WTC11 (cell line): ENCODE results near the gene SCP2D1.

Experiments
- JUN ChIP-seq: sonication (generic); formaldehyde crosslinking; IDR thresholded peaks from 2 replicates; pipeline ENCODE4 v1.8.0; 2023; ENCODE audit warnings: mild to moderate bottlenecking, missing genetic modification reagents
- MAX ChIP-seq: sonication (generic); formaldehyde crosslinking; IDR thresholded peaks from 2 replicates; pipeline ENCODE4 v1.8.0; 2022; ENCODE audit warnings: mild to moderate bottlenecking, missing genetic modification reagents
- USF2 ChIP-seq: sonication (generic); formaldehyde crosslinking; IDR thresholded peaks from 2 replicates; pipeline ENCODE4 v1.8.1; 2023; ENCODE audit warnings: mild to moderate bottlenecking, missing genetic modification reagents, moderate library complexity
- ZNF396 ChIP-seq: fragments of 250-450 bp; sonication (Bioruptor Pico); IDR thresholded peaks from 2 replicates; pipeline ENCODE4 v1.8.0; 2021; ENCODE audit warnings: mild to moderate bottlenecking, moderate library complexity, borderline replicate concordance
- TF ChIP-seq, protein P1 (sequence below): fragments of 200-600 bp; IDR thresholded peaks from 2 replicates; pipeline ENCODE4 v1.8.0; 2022; ENCODE audit warnings: antibody characterized with exemption
- TF ChIP-seq, protein P2 (sequence below): sonication (generic); formaldehyde crosslinking; IDR thresholded peaks from 2 replicates; pipeline ENCODE4 v1.8.0; 2022; ENCODE audit warnings: mild to moderate bottlenecking, missing genetic modification reagents

DNA sequence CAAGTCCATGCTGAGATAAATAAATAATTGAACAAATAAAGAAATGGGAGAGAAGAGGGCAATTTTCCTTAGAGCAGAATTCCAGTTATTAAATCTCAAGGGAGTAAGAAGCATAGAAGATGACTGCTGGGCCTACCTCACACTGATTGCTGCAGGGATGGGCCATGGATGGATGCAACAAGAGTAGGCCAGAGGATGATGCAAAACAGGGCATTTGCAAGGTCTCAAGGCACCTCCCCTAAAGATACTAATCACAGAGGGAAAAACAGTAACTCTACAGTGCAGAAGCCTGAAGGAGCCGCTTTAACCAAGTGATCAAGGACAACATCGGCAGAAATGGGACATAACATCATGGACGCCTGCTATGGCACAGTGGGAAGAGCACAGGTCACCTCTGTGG lies 1.7 kb upstream of the SCP2D1 start:
- TF ChIP-seq, protein P1, sequence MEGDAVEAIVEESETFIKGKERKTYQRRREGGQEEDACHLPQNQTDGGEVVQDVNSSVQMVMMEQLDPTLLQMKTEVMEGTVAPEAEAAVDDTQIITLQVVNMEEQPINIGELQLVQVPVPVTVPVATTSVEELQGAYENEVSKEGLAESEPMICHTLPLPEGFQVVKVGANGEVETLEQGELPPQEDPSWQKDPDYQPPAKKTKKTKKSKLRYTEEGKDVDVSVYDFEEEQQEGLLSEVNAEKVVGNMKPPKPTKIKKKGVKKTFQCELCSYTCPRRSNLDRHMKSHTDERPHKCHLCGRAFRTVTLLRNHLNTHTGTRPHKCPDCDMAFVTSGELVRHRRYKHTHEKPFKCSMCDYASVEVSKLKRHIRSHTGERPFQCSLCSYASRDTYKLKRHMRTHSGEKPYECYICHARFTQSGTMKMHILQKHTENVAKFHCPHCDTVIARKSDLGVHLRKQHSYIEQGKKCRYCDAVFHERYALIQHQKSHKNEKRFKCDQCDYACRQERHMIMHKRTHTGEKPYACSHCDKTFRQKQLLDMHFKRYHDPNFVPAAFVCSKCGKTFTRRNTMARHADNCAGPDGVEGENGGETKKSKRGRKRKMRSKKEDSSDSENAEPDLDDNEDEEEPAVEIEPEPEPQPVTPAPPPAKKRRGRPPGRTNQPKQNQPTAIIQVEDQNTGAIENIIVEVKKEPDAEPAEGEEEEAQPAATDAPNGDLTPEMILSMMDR, result no peak
- TF ChIP-seq, protein P2, sequence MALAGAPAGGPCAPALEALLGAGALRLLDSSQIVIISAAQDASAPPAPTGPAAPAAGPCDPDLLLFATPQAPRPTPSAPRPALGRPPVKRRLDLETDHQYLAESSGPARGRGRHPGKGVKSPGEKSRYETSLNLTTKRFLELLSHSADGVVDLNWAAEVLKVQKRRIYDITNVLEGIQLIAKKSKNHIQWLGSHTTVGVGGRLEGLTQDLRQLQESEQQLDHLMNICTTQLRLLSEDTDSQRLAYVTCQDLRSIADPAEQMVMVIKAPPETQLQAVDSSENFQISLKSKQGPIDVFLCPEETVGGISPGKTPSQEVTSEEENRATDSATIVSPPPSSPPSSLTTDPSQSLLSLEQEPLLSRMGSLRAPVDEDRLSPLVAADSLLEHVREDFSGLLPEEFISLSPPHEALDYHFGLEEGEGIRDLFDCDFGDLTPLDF (CRISPR knock-in tag), result no peak
- no peak for TF ChIP-seq USF2
- no peak for TF ChIP-seq MAX (CRISPR knock-in tag)
- TF ChIP-seq ZNF396 (CRISPR knock-in tag), result no peak
- no peak for TF ChIP-seq JUN (CRISPR knock-in tag)
